HG02973 (cell line): ENCODE measurements around the gene CCDC85B.
A peak's percentile ranks its signal among the peaks of the same experiment; 100 is the strongest.

ENCODE experiments used
- ATAC-seq: cut with Tn5 transposase; IDR thresholded peaks from one replicate; pipeline ENCODE4 v1.9.1; 2021; ENCODE audit warnings: moderate library complexity; ENCODE audit not compliant: unreplicated experiment

The CCDC85B gene

DNA sequence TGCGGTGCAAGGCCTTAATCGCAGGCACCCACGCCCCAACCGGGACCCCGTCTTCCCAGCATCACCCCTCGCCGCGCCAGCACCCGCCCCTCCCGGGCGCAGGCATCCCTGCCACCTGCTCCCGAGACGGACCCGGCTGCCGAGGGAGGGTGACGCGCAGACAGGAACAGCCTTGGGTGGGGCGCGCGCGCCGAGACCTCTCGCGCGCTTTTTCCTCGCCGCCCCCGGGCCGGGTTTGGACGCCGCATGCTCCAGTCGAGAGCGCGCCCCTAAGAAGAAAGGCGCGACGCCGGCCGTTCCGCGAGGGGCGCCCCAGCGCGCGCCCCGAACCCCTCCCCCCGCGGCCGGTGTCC, 33.0 kb upstream of the CCDC85B start:
- ATAC-seq, result peak; percentile 3

DNA sequence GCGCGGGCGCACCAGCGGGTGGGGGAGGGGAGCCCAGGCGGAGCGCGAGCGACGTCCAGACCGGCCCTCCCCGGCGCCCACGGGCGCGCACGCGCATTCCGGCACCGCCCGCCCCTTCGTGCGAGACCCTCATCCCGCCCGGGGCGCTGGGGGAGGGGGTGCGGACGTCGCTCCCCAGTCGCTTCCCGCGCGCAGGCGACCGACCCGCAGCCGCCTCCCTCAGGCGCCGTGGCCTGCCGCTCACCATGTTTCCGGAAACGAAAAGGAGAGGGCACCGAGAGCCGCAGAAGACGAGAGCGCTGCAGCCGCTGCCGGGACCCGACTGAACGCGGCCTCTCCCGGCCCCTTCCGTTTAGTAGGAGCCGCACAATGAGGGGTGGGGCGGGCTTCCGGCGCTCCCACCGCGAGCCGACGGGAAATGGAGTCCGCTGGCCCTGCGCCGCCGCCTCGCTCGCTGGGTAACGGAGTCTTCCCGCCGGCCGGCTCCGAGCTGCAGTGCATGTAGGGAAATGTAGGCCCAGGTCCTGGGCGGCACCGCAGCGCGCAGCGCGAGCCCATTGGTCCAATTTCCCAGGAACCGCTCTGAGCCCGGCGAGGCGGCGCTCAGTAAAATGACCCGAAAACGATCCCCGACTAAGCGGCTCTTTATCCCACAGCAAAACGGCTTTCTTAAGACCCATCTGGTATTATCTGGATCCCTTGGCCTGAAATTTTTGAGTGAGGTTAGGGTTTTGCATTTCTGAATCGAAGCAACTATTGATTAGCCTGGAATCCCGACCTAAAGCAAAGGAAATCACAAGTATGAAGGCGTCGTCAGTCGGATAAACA, 32.4 kb upstream of the CCDC85B start, which contains the start of gene CFL1:
Gene CFL1, minus strand, starts transcription at position 328 of the 828 bp plus-strand sequence. Its CDS starts 81 bp downstream, at position 247.
- peak; percentile 45 for ATAC-seq

DNA sequence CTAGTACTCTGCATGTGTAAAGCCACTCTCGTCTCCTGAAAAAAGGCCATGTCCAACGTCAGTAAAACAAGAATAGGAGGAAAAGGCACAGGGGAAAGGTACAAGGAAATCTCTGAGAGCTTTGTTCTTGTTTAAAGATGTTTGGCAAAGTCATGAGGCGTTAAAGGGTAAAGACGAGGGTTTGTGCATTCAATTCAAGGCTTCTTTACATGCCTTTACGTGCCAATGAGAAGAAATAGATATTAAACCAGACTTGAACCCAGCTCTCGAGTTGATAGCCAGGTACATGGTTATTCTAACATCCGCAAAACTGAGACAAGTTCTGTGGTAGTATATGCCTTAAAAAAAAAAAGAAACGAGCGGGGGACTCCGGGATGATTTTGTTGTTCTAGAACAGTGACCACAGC, 31.8 kb upstream of the CCDC85B start:
- no peak for ATAC-seq

DNA sequence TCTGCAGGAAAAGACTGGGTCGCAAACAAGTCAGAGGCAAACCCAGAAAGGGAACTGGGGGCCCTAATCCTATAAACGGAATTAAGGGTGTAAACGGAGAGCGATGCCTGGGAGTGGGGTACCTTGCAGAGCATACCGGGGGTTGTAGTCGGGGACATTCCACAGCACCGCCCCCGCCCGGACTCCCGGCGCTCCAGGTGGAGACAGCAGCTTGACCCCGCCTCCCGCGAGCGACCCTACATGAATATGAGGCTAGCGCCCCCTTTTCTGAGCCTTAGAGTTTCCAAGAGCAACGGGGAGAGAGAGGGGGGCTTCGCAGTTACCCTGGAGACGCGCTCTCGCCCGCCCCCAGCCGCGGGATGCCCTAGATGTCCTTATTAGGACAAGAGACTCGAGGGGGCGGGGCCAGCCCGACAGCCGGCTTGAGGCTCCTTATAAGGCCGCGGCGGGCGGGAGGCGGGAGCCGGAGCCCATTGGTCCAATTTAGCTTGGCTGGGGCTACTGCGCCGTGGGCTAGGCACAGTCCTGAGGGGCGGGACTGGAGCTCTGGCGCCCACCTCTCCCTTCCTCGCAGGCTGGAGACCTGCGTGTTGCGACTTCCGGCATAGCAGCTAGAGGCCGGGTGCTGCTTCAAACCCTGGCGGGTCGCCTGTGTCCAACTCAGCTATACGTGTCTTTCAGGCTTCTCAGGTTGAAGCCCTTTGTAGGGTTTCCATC, 31.2 kb upstream of the CCDC85B start:
- peak; percentile 44 for ATAC-seq

DNA sequence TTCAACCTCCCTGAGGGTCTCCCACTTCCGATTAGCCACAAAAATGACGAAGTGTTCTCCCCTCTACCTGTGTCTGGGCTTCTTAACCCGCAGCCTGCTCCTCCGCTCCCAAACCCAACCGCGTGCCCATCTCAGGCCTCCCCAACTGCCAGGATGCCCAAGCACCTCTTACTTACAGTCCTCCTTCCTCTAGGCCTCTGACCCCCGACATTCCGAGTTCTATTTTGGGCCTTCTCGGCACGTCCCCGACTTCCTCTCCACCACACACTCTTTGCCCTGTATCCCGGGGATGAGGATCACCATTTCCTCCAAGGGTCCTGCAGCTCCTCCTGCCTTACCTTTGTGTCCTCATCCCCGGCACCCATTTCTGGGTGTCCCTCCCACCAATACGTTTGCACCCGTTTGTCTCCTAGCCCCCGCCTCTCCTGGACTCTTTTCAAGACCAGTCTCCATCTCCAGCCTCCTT, 30.6 kb upstream of the CCDC85B start:
- no peak for ATAC-seq

DNA sequence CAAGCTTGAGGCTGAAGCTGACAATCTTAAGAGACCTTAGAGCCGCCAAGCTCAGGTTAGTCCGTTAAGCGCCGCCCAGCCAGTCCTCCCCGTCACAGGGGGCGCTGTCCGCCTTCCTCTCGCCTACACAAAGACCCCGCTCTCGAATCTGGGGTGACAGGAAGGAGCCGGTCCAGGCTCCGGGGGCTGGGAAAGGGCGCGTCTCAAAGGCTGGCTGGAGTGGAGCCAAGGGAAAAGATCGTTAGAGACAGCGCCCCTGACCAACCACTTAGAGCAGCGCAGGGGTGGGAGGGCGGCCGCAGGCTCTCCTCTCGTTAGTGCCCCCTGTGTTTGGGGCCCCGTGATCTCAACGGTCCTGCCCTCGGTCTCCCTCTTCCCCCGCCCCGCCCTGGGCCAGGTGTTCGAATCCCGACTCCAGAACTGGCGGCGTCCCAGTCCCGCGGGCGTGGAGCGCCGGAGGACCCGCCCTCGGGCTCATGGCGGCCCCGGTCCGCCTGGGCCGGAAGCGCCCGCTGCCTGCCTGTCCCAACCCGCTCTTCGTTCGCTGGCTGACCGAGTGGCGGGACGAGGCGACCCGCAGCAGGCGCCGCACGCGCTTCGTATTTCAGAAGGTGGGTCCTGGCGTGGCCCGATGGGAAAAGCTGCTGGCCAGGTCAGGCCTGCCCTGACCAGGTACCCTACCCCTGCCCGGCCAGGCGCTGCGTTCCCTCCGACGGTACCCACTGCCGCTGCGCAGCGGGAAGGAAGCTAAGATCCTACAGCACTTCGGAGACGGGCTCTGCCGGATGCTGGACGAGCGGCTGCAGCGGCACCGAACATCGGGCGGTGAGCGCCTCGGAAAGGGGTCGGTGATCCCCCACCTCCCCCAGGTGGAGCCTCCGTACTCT, 30.0 kb upstream of the CCDC85B start, which contains the start of gene MUS81:
Gene MUS81, plus strand, starts transcription at position 156 of the 887 bp plus-strand sequence. Its CDS starts 321 bp downstream, at position 477.
- no peak for ATAC-seq

DNA sequence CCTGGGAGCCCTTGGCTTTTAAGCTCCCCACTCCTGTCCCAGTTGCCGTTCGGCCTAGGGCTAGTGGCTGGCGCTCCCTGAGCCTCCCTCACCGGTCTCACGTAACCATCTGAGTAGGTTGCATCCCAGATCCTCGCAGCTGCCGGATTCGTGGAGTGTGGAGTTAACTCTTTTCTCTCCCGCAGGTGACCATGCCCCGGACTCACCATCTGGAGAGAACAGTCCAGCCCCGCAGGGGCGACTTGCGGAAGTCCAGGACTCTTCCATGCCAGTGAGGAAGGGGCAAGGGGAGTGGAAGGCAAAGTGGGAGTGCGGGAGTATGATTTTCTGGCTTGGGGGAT, 29.3 kb upstream of the CCDC85B start:
- no peak for ATAC-seq

DNA sequence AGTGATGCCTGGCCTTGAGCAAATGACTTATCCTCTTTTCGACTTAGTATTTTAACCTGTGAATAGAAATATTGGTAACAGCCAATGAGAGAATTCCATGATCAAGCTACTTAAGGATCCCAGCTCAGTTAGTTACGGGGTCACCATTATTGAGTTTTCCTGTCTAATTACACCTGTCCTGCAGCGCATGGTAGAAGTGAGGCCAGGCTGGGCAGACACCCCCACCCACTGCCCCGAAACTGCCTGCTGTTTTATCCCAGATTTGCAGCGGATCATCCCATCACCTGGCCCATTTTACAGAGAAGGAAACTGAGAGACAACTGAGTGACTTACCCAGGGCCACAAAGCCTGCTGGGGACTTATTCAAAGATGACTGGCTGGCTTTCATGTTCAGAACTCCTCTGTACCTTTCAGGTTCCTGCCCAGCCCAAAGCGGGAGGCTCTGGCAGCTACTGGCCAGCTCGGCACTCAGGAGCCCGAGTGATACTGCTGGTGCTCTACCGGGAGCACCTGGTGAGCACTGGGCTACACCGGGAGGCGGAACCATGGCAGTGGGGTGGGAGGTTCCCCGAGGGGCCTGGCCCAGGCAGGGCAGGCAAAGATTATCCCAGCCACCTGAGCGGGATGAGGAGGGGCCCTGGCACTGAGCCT, 28.8 kb upstream of the CCDC85B start:
- ATAC-seq, result no peak

DNA sequence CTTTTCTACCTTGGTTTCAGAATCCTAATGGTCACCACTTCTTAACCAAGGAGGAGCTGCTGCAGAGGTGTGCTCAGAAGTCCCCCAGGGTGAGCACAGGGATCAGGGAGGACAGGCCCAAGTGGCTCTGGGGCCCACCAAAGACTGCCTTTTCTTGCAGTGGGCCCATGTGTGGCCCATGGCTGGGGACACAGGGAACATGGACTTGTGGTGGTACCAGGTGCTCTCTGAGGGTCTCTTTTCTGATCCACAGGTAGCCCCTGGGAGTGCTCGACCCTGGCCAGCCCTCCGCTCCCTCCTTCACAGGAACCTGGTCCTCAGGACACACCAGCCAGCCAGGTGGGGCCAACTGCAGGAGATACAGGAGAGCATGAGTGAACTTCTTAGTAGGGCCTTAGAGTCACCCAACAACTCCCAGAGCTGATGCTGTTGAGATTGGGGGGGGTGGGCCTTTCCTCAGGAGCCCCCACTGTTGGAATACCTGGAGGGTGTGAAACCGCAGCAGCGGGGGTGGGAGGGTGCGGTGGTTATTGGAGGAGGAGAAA, 28.2 kb upstream of the CCDC85B start:
- ATAC-seq, result no peak

DNA sequence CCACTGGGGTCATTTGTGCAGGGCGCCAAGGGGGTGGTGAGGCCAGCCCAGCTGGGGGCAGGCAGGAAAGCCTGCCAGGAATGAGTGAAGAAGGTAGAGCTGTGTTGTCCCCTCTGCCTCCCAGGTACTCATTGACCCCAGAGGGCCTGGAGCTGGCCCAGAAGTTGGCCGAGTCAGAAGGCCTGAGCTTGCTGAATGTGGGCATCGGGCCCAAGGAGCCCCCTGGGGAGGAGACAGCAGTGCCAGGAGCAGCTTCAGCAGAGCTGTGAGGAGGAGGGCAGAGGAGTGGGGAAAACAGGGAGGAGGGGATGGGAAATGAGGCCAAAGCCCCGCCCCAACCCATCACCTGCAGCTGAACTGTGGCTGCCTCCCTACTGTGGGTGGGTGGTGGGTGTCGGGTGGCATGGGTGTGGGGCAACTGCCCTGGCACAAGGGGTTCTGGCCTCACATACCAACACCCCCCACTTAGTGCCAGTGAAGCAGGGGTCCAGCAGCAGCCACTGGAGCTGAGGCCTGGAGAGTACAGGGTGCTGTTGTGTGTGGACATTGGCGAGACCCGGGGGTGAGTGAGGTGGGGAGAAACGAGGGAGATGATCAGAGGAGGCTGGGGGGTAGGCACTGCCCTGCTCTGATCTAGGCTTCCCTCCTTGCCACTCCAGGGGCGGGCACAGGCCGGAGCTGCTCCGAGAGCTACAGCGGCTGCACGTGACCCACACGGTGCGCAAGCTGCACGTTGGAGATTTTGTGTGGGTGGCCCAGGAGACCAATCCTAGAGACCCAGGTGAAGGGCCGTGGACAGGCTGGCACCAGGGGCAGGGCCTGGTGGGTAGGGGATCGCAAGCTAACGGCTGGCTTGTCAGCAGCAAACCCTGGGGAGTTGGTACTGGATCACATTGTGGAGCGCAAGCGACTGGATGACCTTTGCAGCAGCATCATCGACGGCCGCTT, 27.3 kb upstream of the CCDC85B start:
- ATAC-seq, result no peak

DNA sequence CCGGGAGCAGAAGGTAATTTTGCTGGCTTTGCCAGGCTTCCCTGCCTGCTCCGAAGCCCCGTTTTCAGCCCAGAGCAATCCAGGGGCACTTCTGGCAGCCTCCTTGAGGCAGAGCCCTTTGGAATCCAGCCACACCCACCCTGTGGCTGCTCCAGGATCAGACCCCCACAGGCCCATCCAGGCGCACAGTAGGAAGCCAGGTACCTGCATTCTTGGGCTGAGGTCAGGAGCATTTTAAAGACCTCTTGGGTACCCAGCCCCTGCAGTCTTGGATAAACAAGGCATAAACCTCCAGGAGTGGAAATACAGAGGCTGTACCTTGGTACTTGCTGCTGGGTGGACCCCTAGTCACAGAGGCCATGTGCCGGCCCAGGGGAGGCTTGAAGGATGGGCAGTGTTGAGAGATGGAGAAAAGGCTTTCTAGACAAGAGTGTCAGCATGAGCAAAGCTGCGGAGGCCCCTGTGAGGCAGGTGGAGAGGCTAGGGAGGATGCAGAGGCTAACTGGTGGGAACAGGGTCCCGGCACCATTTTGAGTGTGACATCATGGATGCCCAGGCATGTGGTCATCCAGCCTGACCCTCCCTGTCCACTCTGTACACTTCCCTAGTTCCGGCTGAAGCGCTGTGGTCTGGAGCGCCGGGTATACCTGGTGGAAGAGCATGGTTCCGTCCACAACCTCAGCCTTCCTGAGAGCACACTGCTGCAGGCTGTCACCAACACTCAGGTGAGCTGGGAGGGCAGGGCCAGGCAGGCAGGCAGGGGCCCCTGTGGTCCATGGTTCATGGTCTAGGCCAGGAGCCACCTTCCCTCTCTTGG, 26.4 kb upstream of the CCDC85B start:
- ATAC-seq, result no peak

DNA sequence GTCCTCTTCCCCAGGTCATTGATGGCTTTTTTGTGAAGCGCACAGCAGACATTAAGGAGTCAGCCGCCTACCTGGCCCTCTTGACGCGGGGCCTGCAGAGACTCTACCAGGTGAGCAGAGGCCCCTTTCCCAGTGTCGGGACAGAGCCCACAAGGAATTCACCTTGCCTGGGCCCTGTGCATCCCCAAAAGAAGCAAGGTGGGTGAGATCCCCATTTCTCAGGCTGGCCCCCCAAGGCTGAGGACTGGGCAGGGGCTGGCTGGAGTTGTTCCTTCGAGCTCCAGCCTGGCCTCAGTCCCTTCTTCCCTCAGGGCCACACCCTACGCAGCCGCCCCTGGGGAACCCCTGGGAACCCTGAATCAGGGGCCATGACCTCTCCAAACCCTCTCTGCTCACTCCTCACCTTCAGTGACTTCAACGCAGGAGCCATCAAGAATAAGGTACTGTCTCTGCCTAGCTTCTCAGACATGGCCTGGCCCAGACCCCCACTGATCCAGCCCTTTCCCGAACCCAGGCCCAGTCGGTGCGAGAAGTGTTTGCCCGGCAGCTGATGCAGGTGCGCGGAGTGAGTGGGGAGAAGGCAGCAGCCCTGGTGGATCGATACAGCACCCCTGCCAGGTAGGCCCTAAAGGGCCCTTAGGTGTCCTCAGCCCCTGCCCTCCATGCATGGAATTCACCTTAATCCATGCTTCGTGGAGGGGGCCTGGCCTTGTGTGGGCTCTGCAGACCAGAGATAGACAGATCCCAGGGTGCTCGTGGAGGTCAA, 25.6 kb upstream of the CCDC85B start:
- ATAC-seq, result no peak

DNA sequence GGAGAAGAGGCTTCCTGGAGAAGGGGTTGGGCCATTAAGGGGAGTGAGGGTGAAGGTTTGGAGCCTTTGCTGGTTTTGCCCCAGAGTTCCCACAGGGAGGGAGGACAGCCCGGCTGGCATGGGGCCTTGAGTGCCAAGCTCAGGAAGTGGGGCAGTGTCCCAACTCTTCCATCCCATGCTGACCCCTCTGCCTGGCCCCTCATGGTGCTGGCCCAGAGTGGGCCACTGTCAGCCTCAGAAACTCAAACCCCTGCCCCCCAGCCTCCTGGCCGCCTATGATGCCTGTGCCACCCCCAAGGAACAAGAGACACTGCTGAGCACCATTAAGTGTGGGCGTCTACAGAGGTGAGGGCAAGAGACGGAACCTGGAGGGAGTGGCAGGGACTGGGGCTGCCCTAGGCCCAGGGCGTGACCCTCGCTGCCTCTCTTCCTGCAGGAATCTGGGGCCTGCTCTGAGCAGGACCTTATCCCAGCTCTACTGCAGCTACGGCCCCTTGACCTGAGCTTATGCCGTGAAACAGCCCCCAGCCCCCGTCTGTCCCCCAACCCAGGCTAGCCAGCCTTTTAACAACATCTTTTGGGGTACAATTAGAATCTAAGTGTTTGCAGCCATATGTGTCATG, 24.8 kb upstream of the CCDC85B start:
- no peak for ATAC-seq

DNA sequence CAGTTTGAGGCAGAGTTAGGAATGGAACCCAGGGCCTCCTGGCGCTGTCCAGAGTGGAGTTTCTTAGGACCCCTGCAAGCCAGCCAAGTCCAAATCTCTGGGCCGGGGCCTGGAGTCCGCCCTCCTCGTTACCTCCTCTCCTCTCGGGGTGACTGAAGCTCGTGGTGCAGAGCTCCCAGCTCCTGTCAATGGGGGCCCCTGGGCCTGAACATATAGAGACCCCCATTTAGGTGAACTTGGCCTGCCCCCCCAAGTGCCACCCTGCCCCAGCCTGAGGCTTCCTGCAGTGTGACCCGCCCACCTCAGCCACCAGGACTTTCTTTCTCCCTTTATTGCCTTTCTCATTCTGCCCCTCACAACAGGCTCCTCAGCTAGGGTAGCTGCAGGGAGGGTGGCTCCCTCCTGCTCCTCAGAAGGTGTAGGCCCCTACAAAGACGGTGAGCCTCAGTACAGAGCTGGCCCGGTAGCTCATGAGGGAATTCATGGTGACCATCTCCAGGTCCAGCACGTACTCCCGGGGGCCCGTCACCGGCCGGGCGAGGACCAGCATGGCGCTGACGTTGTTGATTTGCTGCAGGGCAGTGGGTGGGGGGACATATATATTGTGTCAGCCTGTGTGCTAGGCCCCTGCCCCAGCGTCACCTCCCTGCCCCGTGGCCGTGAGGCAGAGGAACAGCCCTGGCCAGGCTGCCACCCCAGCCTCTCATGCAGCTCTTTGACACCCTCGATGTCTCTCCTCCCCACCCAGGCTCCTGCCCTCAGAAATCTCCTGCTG, 23.8 kb upstream of the CCDC85B start:
- no peak for ATAC-seq

DNA sequence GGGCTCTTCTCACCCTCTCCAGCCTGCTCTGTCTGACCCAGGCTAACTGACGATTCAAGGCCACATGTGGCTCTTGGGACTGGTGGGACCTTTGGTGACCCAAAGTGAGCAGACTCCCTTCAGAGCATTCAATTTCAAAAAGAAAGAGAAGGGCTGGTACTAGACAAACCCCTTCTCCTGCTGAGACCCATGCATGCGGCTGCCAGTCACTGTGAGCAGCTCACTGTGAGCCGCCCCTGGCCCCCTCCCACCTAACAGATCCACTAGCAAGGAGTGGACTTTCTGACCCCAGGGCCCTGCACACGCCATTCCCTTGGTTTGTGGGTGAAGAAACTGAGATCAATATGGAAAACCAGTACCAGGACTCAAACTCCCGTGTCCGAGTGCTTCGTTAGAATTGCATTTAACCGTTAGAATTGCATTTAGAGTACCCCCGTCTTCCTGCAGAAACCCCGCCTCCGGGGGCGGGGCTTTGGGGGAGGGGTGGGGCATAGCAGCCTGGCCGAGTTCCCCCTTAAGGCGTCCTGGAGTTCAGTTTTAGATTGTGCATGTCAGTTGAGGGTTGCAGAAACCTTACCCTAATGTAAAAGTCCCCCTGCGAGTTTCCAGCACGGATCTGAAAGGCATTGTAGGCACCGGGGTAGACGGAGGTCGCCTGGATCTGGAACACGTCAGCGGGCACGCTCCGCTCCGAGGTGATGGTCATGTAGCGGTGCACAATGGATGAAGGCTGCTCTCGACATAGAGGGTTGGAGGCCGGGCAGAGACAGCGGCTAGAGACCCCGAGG, 23.0 kb upstream of the CCDC85B start:
- no peak for ATAC-seq
